ENCODE measurements around the gene MLF2.

The MLF2 gene

GRCh38 chr12:6778217-6778573, 25.3 kb upstream of the MLF2 start:
- no peak for DNase-seq (ENCODE audit: low read depth in 2 of 2)

GRCh38 chr12:6777386-6777785, 24.4 kb upstream of the MLF2 start:
- DNase-seq (ENCODE audit: low read depth in 2 of 2), result no peak

DNA sequence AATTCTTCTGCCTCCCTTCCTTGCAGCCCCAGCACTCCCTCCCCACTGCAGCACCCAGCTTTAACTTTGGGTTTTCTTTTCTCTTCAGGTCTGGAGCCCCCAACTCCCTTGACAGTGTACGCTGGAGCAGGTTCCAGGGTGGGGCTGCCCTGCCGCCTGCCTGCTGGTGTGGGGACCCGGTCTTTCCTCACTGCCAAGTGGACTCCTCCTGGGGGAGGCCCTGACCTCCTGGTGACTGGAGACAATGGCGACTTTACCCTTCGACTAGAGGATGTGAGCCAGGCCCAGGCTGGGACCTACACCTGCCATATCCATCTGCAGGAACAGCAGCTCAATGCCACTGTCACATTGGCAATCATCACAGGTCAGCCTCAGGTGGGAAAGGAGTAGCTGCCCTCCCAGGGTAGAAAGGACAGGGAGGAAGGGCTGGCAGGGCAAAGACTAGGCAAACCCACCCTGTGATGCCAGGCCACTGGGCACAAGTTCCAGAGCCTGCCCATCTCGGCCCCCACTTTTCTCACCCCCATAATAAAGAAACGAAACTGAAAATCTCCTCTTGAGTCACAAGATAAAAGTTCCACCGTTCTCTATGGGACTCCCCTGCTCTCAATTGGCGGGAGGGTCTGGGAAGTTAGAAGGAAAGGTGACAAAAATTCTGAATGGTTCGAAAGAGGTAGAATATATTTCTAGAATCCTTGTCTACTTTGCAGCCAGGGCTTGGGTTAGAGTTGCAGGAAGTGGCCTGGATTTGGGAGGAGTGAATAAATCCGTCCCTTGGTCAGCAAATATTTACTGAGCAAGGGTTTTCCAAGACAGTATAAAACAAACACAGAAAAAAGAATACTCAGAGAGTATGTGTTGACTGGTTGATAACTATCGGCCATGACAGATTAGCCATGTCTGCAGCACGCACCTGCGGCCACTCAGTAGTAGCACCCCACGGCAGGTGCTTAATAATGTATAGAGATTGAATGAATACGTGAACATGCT, 22.5 kb upstream of the MLF2 start:
- no peak for DNase-seq (ENCODE audit: low read depth in 2 of 2)

GRCh38 chr12:6774499-6775062, 21.6 kb upstream of the MLF2 start:
- no peak for DNase-seq (ENCODE audit: low read depth in 2 of 2)

- no peak for DNase-seq (ENCODE audit: low read depth in 2 of 2)
These were observed 20.8 kb upstream of the MLF2 start for GRCh38 chr12:6773590-6774351.

DNA sequence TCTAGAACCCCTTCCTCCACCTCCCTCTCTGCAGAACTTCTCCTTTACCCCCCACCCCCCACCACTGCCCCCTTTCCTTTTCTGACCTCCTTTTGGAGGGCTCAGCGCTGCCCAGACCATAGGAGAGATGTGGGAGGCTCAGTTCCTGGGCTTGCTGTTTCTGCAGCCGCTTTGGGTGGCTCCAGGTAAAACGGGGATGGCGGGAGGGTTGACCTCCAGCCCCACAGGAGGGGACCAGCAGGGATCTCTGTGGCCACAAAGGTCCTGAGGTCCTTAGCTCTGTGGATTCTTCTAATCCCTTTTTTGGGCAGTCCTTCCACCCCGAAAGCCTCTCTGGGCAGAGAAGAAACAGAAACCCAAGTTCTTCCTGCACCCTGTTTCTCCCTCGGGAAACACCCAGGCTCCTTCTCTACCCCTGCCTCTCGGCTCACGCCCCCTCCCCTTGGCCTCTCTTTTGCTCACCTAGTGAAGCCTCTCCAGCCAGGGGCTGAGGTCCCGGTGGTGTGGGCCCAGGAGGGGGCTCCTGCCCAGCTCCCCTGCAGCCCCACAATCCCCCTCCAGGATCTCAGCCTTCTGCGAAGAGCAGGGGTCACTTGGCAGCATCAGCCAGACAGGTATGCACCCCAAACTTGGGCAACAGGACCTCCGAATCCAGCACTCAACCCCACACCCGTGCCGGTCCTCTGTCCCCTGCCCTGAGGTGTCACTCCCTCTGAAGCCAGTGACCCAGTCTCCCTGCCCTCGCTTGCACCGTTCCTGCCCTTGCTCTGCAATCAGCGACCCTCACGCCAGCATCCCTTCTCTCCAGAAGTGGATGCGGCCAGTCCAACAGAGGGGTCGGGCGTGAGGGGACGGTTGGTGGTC, 20.0 kb upstream of the MLF2 start:
- DNase-seq (ENCODE audit: low read depth in 2 of 2), result no peak

DNA sequence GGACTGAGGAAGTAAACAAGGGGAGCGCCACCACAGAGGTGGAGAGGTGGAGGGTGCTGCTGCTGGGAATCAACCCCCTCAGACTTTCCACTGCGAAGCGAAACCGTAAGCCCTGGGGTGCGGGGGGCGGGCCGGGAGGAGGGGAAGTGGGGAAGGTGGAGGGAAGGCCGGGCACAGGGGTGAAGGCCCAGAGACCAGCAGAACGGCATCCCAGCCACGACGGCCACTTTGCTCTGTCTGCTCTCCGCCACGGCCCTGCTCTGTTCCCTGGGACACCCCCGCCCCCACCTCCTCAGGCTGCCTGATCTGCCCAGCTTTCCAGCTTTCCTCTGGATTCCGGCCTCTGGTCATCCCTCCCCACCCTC, 19.4 kb upstream of the MLF2 start, which contains the start of gene LAG3:
LAG3 (plus strand) TSS at position 190 of the 365 bp plus-strand sequence. CDS start 333 bp downstream, outside the sequence.
- no peak for DNase-seq (ENCODE audit: low read depth in 2 of 2)

GRCh38 chr12:6771509-6772330, 18.8 kb upstream of the MLF2 start:
- no peak for DNase-seq (ENCODE audit: low read depth in 2 of 2)

GRCh38 chr12:6771091-6771495, 18.2 kb upstream of the MLF2 start:
- no peak for DNase-seq (ENCODE audit: low read depth in 2 of 2)

GRCh38 chr12:6770600-6770999, 17.7 kb upstream of the MLF2 start:
- no peak for DNase-seq (ENCODE audit: low read depth in 2 of 2)

DNA sequence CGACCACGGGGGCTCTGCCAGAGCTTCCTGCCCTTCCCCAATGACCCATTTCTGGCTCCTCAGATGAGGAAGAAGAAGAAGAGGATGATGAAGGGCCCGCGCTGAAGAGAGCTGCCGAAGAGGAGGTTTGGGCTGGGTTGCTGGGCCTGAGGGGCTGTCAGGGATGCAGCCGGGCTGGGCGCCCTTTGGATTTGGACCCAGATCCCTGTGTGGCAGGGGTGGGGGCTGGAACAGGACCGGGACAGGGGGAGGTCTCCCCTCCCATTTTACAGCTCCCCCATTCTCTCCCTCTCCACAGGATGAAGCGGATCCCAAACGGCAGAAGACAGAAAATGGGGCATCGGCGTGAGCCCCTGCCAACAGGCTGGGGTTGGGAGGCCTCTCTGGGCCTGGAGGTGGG, 17.2 kb upstream of the MLF2 start:
- DNase-seq (ENCODE audit: low read depth in 2 of 2), result no peak

DNA sequence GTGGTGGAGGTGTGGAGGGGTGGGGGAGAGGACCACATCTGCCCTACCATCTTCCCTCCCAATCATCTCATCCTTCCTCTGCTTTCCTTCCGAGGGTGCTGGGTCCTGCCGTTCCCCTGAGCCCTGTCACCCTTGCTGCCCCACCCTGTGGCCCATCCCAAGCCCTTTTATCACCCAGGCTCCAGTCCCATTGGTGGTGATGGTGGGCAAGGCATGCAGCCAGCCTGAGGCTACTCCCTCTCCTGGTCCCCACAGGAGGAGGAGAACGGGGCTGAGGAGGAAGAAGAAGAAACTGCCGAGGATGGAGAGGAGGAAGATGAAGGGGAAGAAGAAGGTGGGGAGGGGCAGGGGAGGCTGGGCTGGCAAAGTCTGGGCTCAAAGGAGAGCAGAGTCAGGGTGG, 16.7 kb upstream of the MLF2 start:
- DNase-seq (ENCODE audit: low read depth in 2 of 2), result no peak

GRCh38 chr12:6768990-6769389, 16.0 kb upstream of the MLF2 start:
- DNase-seq (ENCODE audit: low read depth in 2 of 2), result no peak

- no peak for DNase-seq (ENCODE audit: low read depth in 2 of 2)
These were observed 15.5 kb upstream of the MLF2 start for GRCh38 chr12:6768437-6768914.

DNA sequence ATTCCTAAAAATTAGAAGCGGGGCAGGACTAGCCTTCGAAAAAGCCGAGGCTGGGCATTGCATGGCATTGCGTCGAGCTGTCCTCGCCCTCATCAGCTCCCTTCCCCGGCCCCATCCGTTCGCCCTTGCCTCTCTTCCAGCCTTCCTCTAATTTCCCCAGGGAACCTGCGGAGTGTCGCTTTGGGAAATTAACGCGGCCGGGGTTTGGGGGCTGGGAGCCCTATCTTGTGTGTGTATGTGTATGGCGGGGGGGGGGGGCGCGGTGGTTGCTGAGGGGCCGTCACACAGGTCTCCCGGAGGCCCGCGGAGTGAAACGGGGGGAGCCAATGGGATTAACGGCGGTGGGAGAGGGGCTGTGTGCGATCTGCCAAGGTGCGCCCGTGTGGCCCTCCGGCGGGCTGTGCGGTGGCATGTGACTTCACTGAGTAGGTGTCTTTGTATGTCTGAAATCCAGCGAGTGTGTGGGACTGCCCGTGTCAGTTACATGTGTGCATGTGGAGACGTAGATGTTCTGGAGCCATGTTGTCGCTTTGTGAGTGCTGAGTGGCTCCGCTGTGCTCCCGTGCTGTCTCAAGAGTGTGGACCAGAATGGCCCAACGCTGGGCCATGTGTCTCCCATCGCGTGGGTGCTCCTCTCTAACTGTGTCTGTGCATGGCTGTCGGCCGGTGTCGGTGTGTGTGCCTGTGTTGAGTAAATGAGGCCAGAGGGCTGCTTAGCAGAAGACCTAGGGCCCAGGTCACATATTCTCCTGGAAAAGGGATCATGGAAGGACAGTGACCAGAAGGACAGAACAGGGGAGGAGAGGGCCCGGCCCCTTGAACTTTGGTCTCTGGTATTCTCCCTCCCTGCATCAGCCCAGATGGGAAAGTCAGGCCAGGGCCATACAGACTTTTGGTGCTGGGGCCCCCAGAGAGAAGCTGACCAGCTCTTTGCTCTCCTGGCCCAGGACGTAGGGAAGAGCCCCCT, 14.7 kb upstream of the MLF2 start:
- DNase-seq (ENCODE audit: low read depth in 2 of 2), result no peak

DNA sequence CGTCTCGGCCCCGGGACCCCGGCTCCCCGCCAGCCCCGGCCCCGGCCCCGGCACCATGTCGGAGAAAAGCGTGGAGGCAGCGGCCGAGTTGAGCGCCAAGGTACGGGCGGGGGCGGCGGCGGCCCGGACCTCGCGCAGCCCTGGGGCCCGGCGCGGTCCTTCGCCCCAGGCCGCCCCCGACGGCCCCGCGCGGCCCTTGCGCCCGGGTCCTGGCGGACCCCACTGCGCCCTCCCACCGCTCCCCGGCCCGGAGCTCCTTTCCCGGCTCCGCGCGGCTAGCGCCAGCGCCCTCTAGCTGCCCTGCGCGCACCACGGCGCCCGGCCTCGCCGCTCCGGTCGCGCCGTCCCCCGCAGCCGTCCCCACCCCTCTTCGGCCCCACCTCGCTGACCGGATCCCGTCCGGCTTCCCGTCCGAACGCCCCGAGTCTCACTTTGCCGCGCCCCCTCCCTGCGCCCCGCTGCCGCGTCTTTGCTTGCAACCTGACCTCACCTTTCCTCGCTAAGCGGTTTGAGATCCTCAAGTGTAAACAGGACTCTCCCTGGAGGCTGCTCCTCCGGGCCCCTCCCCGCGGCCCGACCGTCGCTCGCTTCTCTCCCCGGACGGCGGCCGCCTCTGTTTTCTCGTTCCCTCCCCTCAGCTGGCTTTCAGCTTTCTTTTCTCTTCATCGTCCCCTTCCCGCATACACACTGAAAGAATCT, 13.9 kb upstream of the MLF2 start:
- DNase-seq (ENCODE audit: low read depth in 2 of 2), result no peak

- no peak for DNase-seq (ENCODE audit: low read depth in 2 of 2)
These were observed 13.0 kb upstream of the MLF2 start, which contains the start of gene PTMS for GRCh38 chr12:6765634-6766581. TSS of gene PTMS (plus strand) at chr12:6766363. CDS start at chr12:6766706, 343 bp downstream.

All from stimulated activated CD4-positive, alpha-beta T cell treated with anti-CD3 and anti-CD28 coated beads, Interleukin-1b, Interleukin-23, amount 100 ng/mL, for 1 hour (primary cell).